Subcutaneous adipose tissue (tissue), 4 donors: ENCODE measurements around the gene MAP9. TPM values are rescaled to one million over a fixed set of nuclear protein-coding genes. Genes with fewer than 3 reads are reported as not detected.

Experiments
- total RNA-seq, 4 donors: library from RNA; depleted of rRNA; stranded (reverse); fragments of >200 nt; gene quantifications; one replicate each; pipeline ENCODE4 v1.1.0, GENCODE V29; 2016
- TF ChIP-seq, protein P1 (sequence below): fragments of 450-650 bp; IDR thresholded peaks from one replicate; pipeline ENCODE4 v1.5.1; 2016; ENCODE audit warnings: low read depth, mild to moderate bottlenecking, control low read depth, antibody characterized with exemption, moderate library complexity

MAP9 gene
- total RNA-seq, 4 donors from 2014 or later, result 2.9 to 8.3 (median 7.6) TPM

DNA sequence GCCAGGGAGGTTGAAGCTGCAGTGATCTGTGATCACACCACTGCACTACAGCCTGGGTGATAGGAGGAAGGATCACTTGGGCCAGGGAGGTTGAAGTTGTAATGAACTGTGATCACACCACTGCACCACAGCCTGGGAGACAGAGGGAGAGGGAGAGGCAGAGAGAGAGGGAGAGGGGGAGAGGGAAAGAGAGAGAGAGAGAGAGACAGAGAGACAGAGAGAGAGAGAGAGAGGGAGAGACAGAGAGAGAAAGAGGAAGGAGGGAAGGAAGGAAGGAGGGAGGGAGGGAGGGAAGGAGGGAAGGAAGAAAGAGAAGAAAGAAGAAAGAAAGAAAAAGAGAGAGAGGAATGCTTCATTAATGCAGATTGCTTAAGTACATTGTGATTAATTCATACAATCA, 15.2 kb upstream of the MAP9 start:
- TF ChIP-seq, protein P1, sequence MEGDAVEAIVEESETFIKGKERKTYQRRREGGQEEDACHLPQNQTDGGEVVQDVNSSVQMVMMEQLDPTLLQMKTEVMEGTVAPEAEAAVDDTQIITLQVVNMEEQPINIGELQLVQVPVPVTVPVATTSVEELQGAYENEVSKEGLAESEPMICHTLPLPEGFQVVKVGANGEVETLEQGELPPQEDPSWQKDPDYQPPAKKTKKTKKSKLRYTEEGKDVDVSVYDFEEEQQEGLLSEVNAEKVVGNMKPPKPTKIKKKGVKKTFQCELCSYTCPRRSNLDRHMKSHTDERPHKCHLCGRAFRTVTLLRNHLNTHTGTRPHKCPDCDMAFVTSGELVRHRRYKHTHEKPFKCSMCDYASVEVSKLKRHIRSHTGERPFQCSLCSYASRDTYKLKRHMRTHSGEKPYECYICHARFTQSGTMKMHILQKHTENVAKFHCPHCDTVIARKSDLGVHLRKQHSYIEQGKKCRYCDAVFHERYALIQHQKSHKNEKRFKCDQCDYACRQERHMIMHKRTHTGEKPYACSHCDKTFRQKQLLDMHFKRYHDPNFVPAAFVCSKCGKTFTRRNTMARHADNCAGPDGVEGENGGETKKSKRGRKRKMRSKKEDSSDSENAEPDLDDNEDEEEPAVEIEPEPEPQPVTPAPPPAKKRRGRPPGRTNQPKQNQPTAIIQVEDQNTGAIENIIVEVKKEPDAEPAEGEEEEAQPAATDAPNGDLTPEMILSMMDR, result no peak

DNA sequence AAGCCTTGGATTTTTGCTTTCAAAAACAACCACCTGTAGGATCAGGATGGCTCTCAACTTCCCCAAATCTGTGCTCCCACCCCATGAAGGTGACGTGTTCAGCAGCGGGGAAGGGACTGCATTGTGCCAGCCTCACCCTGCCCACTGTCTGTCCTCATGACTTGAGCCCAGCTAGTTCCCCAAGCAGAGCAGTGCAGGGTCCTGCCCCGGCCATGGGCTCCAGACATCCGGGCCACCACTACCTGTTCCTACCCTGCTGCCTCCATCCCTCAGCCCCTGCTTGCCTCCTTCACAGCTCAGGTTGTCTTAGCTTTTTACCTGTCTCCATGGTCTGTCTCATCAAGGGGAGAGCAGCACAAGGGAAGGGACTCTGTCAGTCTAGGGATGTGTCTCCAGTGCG, 11.4 kb upstream of the MAP9 start:
- TF ChIP-seq, protein P1, result no peak

DNA sequence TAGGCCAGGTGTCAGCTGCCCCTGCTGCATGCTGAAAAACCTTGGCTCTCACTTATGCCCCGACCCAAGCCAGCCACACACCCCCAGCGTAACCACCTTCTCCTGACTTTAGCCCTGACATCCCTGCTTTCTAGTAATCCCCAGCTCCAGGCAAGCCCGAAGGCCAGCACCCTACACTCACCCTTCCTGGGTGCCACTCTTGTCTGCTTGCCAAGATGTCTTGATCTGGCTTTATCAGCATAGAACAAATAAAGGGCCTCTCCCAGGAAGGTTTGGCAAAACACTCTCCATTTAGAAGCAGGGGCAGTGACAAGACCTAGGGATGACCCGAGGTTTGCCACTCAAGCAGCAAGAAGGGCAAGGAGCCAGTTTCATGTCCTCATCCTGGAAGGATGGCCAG, 6.8 kb upstream of the MAP9 start:
- TF ChIP-seq, protein P1, result no peak

DNA sequence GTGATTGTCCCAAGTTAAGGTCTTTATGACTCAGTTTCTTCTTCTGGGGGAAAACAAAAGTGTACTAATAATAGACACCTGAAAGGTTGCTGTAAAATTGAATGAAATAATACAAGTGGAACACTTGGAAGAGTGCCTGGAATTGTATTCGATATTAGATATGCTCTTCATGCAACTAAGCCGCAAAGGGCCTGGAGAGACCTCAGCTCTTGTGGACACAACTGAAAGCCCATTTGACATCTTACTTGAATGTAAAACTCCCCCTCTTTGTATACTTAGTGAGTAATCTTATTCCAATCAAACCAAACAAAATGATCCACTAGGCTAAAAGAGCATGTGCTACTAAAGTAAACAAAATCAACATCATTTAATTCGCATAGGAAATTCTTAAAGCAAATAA, 511 bp upstream of the MAP9 start:
- TF ChIP-seq, protein P1, result no peak

DNA sequence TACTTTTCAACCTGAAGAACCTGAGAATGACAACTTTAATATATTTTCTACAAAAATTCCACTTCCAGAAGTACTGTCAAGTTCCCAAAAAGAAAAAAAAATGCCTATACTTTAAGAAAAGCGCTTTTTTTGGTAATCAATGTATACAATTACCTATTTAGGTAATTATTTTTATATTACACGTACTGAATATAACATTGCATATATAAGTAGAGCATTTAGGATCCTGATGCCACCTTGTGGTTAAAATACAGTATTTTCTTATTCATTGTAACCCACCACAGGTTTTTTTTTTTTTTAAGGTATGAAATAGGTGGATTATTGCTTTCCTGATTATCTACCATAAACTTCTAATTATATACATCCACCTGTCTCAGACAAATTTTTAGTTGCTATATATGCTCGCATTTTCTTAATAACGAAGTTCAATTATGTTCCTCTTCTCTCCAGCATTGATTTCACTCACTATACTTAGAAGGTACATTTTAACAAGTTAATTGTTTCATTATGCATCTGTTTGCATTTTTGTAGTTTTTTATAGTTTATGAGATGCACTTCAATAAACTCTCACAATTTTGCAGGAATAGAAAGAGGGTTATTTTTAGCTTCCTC, 5.2 kb downstream of the MAP9 start:
- TF ChIP-seq, protein P1, result no peak

DNA sequence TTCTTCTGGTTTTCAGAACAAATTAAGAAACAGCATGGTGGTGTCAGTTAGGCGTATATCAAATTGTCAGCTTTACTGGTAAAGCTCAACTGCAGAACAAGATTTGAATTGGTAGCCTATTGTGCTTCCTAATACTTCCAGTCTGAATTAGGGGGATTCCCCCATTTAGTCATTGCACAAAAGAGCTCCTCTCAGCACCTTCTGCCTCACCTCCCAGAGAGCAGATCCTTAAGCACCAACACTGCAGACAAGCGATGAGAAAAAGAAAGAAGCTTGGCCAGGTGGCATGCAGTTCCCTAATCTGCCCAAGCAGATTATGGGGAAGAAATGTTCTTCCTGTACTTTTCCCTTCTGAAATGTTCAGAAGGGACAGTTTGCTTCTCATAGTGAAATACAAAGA, 9.2 kb downstream of the MAP9 start:
- TF ChIP-seq, protein P1, result no peak

DNA sequence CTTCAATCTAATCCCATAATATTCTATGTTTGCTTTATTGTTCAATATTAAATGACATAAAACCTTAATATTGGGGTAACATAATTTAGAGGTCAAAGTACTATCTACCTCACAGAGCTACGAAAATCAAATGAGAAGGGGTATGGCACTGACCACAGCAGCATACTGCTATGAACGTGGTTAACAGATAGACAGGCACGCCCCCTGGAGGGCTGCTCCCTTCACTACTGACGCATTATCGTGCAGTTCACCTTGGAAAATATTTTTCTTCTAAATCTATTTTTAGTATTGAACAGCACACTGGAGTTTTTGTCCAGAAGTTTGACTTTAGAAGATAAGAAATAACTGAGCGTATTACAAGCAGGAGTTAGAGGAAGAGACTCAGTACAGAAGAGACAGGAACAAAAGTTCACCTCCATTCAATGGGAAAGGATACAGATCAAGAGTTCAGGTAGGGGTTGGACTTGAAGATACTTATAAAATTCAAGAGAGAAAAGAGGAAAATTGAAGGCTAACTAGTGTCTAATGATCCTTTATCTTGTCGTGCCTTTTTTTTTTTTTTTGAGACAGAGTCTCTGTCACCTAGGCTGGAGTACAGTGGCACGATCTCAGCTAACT, 22.7 kb downstream of the MAP9 start:
- TF ChIP-seq, protein P1, result no peak
